T-helper 22 cell (primary cell): ENCODE data around the gene LPP.

ENCODE experiments used
- DNase-seq: peaks from one replicate; pipeline ENCODE4 v3.0.0-alpha.2; 2020; ENCODE audit warnings: low read depth

LPP gene

DNA sequence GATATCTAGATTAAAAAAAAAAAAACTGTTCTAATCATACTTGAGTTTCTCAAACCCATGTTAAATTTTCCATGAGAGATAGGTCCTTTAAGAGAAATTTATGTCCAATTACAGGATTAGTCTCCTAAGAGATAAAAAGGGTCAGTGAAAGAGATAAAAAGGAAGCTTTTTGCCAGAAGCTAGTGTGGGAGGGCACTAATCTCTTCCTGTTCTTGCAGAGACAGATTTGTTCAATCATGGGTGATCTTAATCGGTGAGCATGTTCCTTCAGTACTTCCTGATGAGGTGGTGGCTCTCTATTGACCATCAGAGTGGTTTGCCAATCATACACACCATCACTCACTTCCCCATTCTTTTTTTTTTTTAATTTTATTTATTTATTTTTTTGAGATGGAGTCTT is 16.9 kb upstream of the LPP start:
- no peak for DNase-seq

DNA sequence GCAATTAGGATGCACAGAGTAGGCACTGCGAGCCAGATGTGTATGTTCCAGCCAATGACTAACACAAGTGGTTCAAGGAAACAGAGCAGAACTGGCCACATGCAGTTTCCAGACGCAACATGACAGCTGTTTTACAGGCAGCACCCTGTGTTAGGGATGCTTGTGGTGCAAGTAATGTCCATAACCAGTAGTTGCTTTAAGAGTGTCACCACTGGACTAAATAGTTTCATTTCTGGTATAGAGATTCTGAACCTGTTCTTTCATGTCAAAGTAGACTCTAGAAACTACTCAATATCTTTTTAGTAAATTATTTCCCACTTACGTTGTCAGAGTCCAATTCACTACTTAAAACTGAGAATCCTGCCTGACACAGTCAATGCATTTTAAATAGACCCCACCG is 14.5 kb upstream of the LPP start:
- DNase-seq, result no peak

DNA sequence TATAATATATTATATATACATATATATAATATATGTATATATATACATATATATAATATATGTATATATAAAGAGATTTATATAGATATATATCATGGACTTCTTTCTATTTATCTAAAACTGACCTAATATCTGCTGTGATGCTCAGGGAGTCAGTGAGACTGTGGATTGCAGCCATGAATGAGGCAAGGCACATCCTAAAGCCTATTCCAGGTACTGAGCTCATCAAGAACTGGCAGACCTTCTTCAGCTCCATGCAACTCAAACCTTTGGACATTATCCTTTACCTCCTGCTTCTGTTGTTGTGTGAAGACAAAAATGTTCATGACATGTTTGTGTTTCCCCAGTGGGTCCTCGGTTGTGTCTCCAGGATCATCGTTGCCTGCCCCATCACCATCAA is 7.7 kb upstream of the LPP start:
- no peak for DNase-seq

GRCh38 chr3:188147782-188148181 is 6.2 kb upstream of the LPP start:
- no peak for DNase-seq

DNA sequence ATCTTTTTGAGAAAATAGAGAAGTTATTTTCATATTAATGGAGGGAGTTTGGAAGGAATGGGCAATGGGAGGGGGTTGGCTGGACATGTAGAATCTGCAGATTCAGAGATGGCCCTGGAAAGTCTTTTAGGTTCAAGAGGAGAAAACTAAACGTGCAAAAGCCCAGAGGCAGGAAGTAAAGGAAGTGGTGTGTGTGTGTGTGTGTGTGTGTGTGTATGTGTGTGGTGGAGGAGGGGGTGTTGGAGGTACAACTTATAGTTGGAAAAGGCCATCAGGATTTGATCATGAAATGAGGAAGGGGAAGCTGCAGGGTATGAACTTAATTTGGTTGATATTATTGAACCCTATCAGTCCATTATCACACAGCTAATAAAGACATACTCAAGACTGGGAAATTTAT is 5.6 kb upstream of the LPP start:
- DNase-seq, result no peak

DNA sequence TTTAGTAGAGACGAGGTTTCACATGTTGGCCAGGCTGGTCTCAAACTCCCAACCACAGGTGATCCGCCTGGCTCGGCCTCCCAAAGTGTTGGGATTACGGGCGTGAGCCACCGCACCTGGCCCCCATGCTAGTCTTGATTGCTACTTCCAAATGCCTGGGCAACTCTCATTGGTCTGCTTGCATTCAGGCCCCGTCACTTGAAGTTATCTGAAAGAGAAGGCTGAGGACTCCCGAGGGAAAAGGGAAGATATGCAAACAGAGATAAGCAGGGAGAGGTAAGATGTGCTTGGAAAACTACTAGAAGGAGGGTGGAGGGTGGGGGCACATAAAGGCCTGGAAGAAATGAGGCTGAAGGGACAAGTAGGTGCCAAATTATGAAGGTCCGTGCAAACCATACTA is 4.4 kb upstream of the LPP start:
- DNase-seq, result no peak

DNA sequence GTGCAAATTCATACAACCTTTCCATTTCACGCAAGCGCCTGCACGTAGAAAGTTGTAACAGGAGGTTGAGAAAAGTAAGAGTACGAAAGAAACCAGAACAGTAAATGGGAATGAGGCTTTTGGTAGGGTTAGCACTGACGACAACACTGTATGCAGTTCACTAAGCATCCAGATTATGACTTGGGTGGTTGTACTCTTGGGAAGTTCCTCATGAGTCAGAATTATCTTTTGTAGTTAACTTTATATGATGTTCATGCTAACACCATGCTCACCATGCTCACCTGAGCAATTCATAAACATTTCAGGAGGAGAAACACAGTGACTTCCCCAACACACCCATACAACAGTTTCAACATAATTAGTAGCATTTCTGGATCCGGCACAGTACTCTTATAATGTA is 3.0 kb upstream of the LPP start:
- DNase-seq, result no peak

- DNase-seq, result no peak
These were observed 2.5 kb upstream of the LPP start for GRCh38 chr3:188151438-188151837.

- no peak for DNase-seq
These were observed 1.1 kb upstream of the LPP start for GRCh38 chr3:188152660-188153436.

DNA sequence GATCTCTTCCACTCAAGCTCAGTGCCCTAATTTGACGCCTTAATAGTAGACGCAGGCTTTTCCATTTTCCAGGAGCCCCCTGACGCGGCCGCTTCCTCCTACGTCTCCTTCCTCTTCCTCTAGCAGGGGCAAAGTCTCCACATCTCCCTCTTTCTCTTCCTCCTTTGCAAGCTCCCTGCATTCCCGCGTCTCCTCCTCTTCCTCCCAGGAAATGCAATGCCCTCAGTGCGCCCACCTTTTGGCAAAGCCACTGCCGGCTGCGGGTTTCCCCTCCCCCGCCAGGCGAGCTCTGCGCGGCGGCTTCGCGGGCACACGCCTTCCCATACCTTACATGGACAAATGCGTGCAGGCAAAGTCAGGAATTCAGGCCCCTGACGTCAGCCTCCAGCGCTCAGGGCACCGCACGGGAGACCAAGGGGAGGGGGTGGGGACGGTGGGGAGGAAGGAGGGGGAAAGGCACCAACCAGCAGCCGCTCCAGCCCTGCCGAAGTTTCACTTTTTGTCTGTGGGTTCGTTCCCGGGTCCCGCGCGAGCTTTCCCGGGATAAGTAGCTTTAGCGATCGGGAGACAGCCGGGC is 432 bp upstream of the LPP start:
- peak; percentile 37 for DNase-seq

DNA sequence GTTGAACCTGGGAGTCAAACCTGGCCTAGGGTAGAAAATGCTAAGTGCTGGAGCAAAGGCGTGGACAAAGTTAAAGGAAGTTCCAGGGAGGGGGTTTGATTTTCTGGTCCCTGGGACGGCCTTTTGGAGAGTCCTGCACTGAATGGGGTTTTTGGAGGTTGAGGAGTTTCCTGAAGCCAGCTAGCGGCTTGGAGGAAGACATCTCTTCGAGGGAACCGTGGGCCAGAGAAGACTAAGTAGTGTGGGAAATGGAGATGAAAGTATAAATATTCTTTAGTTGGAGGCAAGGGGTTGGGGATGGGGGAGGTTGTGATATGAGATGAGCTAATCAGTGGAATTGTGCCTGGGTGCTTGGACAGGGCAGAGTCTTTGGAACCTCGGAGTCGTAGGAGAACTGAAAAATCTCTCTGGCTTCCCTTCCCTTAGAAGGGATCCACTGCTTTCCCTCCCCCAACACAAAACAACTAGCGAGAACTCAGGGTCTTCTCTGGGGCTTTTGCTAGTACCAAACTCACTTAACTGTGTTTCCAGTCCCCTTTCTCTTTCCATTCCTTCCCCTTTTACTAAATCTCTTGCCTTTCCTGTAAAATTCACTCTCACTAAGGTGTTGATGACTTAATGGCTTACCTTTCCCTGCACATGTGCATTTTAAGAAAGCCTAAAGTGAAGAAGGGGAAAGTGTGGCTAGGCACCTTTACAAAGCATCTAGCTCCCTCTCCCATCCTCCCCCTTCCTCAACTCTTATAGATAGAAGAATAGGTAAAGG is 1.0 kb downstream of the LPP start:
- no peak for DNase-seq

DNA sequence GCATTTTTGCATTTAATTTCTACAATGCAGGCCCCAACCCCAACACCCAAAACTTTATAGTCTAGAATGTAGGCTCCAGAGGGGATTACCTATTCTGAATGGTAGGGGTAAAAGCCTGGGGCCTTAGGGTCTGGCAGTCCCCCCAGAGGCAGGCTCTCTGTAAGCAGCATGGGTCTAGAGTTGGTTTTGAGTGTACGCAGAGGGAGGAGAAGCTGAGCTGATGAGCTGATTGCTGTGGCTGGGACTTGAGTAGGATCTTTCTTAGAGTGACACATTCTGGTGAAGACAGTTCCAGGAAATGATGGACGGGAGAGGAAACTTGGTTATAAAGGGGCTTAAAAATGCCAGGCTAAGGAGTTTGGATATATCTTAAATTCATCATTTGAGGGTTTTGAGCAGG is 2.1 kb downstream of the LPP start:
- DNase-seq, result no peak

DNA sequence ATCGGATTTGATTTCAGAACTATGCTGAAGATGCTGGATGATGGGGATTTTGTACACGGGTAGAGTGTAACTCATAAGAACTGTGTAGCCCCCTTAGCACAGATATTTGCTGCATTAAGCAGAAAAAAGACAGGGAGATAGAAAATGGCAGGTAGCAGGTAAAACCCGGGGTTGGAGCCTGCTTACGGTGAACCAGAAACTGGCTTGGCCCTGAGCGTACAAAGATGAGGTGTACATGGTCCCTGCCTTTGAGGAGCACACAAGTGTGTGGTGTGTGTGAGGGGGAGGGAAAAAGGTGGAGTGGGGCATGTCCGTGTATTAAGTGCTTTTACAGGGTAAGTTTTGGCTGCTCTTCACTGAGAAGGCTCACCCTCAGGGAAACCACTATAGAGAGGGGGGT is 3.5 kb downstream of the LPP start:
- no peak for DNase-seq

GRCh38 chr3:188157971-188158370 is 4.0 kb downstream of the LPP start:
- DNase-seq, result no peak

DNA sequence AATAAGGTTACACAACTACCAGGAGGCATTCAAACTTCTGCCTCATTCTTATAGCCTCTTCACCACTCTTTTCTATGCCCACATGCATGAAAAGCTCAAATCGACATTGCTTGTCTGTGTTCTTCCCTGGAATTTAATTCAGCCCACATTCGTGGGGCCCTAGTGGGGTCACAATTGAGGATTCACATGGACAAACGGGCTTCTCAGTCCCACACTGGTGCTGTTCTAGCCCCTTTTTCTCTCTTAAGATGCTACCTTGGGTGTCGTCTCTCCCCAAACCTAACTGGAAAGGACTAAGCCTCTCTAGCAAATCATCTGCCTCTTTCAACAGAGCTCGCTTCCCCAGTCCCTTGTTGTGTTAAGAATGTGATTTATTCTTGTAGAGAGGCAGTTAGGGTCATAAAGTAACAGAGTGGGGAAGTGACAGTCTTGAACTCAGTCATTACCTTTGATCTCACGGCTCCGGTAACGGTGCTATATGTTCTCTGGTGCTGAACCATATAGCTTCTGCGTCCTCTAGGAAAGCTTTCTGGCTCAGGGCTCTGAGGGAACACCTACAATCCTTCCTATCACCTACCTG is 4.9 kb downstream of the LPP start:
- DNase-seq, result no peak

DNA sequence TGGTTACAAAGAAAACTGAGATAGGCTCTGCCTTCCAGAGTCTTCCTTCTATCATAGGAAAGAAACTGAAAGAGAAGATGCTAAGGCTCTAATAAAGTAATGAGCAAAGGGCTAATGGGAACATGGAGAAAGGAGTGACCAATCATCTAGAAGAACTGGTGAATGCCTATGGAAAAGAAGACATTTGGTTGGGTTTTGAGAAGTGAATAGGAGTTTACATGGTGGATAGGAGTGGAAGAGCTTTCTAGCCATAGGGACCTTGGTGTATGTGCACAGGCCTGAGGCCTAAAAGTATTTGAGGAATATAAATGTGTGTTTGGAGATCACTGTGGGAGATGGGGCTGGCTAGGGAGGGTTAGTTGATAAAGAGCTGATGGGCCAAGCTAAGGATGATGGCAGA is 6.8 kb downstream of the LPP start:
- DNase-seq, result no peak

GRCh38 chr3:188164248-188164687 is 10.3 kb downstream of the LPP start:
- no peak for DNase-seq

- no peak for DNase-seq
These were observed 11.6 kb downstream of the LPP start for GRCh38 chr3:188165596-188165995.

GRCh38 chr3:188166441-188166840 is 12.5 kb downstream of the LPP start:
- no peak for DNase-seq

- no peak for DNase-seq
These were observed 14.2 kb downstream of the LPP start for GRCh38 chr3:188168186-188168585.

DNA sequence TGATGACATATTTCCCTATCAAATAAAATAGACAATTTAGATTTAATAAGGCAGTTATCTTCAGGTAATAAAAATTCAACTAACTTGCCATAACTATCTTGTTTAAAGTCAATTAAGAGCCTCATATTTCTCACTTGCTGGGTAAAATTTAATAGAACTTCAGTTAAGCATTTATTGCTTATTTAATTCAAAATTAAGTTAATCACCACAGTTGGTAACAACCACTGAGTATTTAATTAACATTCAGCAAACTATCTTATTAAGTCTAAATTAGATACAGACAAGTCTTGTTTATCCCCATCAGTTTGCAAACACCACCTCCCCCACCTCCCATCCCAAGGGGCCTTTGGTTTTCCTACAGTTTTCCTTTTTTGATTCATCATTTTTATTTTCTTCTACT is 14.7 kb downstream of the LPP start:
- no peak for DNase-seq

DNA sequence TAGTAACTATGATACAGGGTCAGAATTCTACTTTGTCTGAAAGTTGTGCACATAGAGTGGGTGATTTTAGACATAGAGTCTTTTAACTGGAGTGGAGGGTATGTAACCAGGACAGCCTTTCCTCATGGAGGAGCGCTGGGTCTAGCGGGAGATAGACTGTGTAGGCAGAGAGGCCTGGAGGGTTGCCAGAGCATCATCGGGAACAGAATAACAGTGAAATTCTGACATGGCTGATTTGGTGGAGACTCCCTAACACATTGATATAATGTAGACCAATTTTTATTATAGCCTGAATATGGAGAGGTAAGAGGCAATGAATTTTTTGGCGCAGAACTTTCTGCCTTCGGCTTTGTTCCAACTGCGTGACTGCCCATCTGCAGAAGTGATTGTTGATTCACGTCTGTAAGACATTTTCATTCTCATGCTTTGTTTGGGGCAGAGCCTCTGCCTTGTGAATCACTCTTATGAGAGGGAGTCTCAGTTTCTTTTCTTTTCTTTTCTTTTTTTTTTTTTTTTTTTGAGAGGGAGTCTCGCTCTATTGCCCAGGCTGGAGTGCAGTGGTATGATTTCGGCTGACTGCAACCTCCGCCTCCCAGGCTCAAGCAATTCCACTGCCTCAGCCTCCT is 16.0 kb downstream of the LPP start:
- DNase-seq, result no peak
